ENCODE measurements around the gene TRMT11.
"Not testable (repeated sequence)": the region's sequence is repeated elsewhere in the genome, so short reads cannot be mapped to it uniquely, and the experiment has no call there.

The TRMT11 gene

DNA sequence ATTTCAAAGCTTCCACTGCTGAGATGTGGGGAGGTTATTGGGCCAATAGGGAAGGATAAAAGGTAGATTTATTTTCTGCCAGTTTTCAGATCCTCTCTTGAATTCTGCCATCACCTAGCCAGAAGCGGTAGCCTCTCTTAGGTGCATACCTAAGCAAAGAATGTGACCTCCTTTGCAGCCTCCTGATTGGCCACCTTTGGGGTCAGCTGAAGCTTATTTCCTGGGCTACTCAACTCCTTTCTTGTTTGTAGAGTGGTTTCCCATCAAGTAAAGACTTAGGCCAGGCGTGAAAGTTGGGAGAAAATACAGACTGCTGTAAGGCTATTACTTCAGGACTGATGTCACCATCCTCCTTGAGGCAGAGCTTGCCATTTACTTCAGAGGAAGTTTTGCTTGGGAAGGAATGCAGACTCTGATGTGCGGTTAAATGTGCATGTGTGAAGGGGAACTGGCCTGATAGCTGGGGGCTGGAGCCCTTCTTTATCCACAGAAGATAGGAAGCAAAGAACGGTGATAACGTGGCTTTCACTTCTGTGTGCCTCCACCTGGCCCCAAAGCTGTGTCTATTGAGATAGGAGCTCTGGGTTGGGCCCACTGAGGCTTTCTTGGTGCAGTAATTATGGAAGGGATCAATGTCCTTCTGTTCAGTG, 70.1 kb downstream of the TRMT11 start:
- Histone ChIP-seq H3K4me2 (ENCODE audit: low read length) (no peak overlapping the region), H3K9me3 (ENCODE audit: low read length) (no peaks in the 10 kb centered on the region), H3K4me1 (ENCODE audit: insufficient read depth, low read length, severe bottlenecking) (no peaks in the 10 kb centered on the region), H3K27me3 (ENCODE audit: insufficient read depth, low read length) (no peaks in the 10 kb centered on the region), H3K27ac (ENCODE audit: low read depth, low read length, poor library complexity, severe bottlenecking) (no peak overlapping the region), H3K36me3 (ENCODE audit: insufficient read depth, low read length) (peaks cover 3% of the 10 kb centered on the region; the same call in 1 of the 2 replicates), H3F3A (ENCODE audit: insufficient read depth, low read length) (no peaks in the 10 kb centered on the region), H2AFZ (ENCODE audit: low read length) (no peak overlapping the region), H4K20me1 (ENCODE audit: insufficient read depth, low read length) (no peaks in the 10 kb centered on the region), H3K9ac (ENCODE audit: low read length) (no peak overlapping the region), H3K4me3 (ENCODE audit: low read depth, low read length, poor library complexity, severe bottlenecking) (no peak overlapping the region), H3K79me2 (ENCODE audit: insufficient read depth, low read length) (no peaks in the 10 kb centered on the region), H3K9me2 (ENCODE audit: low read depth, low read length) (no peaks in the 10 kb centered on the region)
- no peak for TF ChIP-seq EZH2 (IDR thresholded peaks at IDR 0.05; ENCODE audit: borderline replicate concordance, low read length)
- TF ChIP-seq, protein P1, sequence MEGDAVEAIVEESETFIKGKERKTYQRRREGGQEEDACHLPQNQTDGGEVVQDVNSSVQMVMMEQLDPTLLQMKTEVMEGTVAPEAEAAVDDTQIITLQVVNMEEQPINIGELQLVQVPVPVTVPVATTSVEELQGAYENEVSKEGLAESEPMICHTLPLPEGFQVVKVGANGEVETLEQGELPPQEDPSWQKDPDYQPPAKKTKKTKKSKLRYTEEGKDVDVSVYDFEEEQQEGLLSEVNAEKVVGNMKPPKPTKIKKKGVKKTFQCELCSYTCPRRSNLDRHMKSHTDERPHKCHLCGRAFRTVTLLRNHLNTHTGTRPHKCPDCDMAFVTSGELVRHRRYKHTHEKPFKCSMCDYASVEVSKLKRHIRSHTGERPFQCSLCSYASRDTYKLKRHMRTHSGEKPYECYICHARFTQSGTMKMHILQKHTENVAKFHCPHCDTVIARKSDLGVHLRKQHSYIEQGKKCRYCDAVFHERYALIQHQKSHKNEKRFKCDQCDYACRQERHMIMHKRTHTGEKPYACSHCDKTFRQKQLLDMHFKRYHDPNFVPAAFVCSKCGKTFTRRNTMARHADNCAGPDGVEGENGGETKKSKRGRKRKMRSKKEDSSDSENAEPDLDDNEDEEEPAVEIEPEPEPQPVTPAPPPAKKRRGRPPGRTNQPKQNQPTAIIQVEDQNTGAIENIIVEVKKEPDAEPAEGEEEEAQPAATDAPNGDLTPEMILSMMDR (IDR thresholded peaks at IDR 0.05; ENCODE audit: low read length) = no peak

- not testable (repeated sequence) for H3K27ac ChIP-seq (ENCODE audit: low read depth, low read length, poor library complexity, severe bottlenecking); H4K20me1 ChIP-seq (ENCODE audit: insufficient read depth, low read length); H3K4me1 ChIP-seq (ENCODE audit: insufficient read depth, low read length, severe bottlenecking); H3K9ac ChIP-seq (ENCODE audit: low read length); H2AFZ ChIP-seq (ENCODE audit: low read length); H3K4me2 ChIP-seq (ENCODE audit: low read length); H3K4me3 ChIP-seq (ENCODE audit: low read depth, low read length, poor library complexity, severe bottlenecking); H3K36me3 ChIP-seq (ENCODE audit: insufficient read depth, low read length); H3K9me3 ChIP-seq (ENCODE audit: low read length); H3F3A ChIP-seq (ENCODE audit: insufficient read depth, low read length); H3K79me2 ChIP-seq (ENCODE audit: insufficient read depth, low read length); H3K27me3 ChIP-seq (ENCODE audit: insufficient read depth, low read length); H3K9me2 ChIP-seq (ENCODE audit: low read depth, low read length)
Observed at GRCh38 chr6:126058085-126058484, 71.7 kb downstream of the TRMT11 start.

DNA sequence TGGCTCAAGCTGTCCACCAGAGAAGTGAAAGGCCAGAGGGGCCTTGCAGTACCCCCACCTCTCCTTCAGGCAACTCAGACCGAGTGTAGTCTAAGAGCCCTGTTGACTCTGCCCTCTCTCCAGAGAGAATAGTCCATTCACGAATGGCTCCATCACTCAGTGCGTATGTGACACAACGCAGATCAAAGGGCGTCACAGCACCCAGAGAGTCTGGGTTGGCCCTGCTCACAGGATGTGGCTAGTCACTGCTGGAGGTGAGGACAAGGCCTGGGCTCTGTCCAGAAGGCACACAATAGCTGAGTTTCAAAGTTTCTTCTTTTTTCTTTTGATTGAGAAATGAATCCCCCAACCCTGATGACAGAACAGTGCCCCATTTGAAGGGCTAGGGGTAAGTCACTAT, 74.1 kb downstream of the TRMT11 start:
- no peak for TF ChIP-seq EZH2 (IDR thresholded peaks at IDR 0.05; ENCODE audit: borderline replicate concordance, low read length)
- TF ChIP-seq, protein P1 (IDR thresholded peaks at IDR 0.05; ENCODE audit: low read length) = no peak
- H3F3A ChIP-seq (ENCODE audit: insufficient read depth, low read length) = no peaks in the 10 kb centered on the region

DNA sequence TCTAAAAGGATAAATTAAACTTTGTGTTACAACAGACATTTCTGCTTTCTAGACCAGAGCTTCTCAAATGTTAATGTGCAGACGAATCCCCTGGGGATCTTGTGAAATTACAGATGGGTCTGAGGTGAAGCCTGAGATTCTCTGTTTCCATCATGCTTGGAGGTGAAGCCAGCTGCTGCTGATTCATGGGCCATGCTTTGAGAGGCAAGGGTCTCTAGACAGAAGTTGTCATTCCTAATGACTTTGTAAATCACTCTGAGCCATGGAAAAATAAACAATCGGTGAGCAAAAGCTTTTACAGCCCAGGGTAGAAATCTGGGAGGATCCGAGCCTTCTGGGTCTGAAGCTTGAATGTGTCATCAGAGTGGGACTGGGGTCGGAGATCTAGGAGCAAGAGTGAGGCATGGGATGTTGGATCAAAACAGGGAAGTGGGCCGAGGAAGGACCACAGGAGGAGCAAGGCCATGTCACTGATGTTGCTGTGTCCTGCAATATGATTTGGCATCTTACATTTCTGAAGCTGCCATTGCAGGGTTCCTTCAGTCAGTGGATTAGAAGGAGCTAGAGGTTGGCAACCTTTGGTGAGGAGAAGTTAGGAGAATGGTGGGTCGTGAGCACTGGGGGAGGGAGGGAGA, 77.3 kb downstream of the TRMT11 start:
- TF ChIP-seq, protein P1 (IDR thresholded peaks at IDR 0.05; ENCODE audit: low read length) = no peak
- TF ChIP-seq EZH2 (IDR thresholded peaks at IDR 0.05; ENCODE audit: borderline replicate concordance, low read length) = no peak

More for the DNA sequence above, 74.1 kb downstream of the TRMT11 start:
- Histone ChIP-seq H3K9ac (ENCODE audit: low read length) (no peak overlapping the region), H3K27ac (ENCODE audit: low read depth, low read length, poor library complexity, severe bottlenecking) (no peak overlapping the region), H3K9me2 (ENCODE audit: low read depth, low read length) (no peaks in the 10 kb centered on the region), H4K20me1 (ENCODE audit: insufficient read depth, low read length) (no peaks in the 10 kb centered on the region), H3K4me3 (ENCODE audit: low read depth, low read length, poor library complexity, severe bottlenecking) (no peak overlapping the region), H3K4me1 (ENCODE audit: insufficient read depth, low read length, severe bottlenecking) (no peaks in the 10 kb centered on the region), H3K79me2 (ENCODE audit: insufficient read depth, low read length) (no peaks in the 10 kb centered on the region), H3K9me3 (ENCODE audit: low read length) (no peaks in the 10 kb centered on the region), H2AFZ (ENCODE audit: low read length) (no peak overlapping the region), H3K36me3 (ENCODE audit: insufficient read depth, low read length) (no peaks in the 10 kb centered on the region), H3K4me2 (ENCODE audit: low read length) (no peak overlapping the region), H3K27me3 (ENCODE audit: insufficient read depth, low read length) (no peaks in the 10 kb centered on the region)

More for the DNA sequence above, 77.3 kb downstream of the TRMT11 start:
- Histone ChIP-seq H3K9me3 (ENCODE audit: low read length) (no peaks in the 10 kb centered on the region), H4K20me1 (ENCODE audit: insufficient read depth, low read length) (no peaks in the 10 kb centered on the region), H3K79me2 (ENCODE audit: insufficient read depth, low read length) (no peaks in the 10 kb centered on the region), H3K4me2 (ENCODE audit: low read length) (no peak overlapping the region), H3K9me2 (ENCODE audit: low read depth, low read length) (no peaks in the 10 kb centered on the region), H3K27me3 (ENCODE audit: insufficient read depth, low read length) (no peaks in the 10 kb centered on the region), H3K4me1 (ENCODE audit: insufficient read depth, low read length, severe bottlenecking) (no peaks in the 10 kb centered on the region), H3K36me3 (ENCODE audit: insufficient read depth, low read length) (no peaks in the 10 kb centered on the region), H3F3A (ENCODE audit: insufficient read depth, low read length) (no peaks in the 10 kb centered on the region), H3K4me3 (ENCODE audit: low read depth, low read length, poor library complexity, severe bottlenecking) (no peak overlapping the region), H2AFZ (ENCODE audit: low read length) (no peak overlapping the region), H3K9ac (ENCODE audit: low read length) (no peak overlapping the region), H3K27ac (ENCODE audit: low read depth, low read length, poor library complexity, severe bottlenecking) (no peak overlapping the region)
